Endothelial cell of hepatic sinusoid (primary cell): ENCODE data around the gene MRC2.

Source experiments
- in situ Hi-C: cut with HindIII; loops from 2 replicates; pipeline ENCODE4 v1.10.0; 2017; ENCODE audit warnings: low sequenced_read_pairs

The MRC2 gene

DNA sequence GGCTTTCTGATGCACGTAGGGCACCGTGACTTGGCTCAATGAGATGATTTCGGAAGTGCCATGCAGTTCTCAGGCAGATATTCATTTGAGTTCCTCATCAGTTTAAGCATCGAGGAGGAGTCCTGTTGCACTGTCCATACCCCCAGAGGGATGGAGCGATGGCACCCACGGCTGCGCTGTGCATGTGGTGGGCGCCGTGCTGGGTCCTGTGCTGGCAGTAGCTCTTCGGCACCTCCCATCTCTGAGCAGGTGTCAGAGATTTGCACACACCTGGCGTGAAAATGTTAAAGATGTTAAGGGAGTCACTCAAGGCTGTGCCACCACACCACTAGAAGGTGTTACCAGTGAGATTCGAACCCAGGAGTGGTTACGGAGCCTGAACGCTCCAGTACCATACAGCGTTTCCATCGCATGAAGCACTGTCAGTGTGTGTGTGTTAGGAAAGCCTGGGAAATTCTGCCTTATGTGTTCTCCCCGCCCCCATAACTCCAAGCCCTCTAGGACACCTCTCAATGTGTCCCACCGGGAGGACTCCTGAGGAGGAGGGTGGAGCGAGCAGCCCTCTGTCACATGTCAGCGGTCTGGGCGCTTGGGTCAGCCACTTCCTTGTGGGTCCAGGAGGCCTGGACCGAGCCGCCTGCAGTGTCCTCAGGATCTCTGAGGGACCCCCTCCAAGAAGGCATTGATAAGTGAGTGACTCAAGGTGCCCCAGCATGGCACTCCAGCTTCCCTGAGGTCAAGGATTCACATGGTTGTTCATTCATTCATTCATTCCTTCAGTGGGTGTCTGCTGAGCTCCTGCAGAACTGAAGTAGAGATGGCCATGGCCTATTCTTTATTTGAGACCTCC, 3.8 kb downstream of the MRC2 start:
- in situ Hi-C loops, result no loop called here

DNA sequence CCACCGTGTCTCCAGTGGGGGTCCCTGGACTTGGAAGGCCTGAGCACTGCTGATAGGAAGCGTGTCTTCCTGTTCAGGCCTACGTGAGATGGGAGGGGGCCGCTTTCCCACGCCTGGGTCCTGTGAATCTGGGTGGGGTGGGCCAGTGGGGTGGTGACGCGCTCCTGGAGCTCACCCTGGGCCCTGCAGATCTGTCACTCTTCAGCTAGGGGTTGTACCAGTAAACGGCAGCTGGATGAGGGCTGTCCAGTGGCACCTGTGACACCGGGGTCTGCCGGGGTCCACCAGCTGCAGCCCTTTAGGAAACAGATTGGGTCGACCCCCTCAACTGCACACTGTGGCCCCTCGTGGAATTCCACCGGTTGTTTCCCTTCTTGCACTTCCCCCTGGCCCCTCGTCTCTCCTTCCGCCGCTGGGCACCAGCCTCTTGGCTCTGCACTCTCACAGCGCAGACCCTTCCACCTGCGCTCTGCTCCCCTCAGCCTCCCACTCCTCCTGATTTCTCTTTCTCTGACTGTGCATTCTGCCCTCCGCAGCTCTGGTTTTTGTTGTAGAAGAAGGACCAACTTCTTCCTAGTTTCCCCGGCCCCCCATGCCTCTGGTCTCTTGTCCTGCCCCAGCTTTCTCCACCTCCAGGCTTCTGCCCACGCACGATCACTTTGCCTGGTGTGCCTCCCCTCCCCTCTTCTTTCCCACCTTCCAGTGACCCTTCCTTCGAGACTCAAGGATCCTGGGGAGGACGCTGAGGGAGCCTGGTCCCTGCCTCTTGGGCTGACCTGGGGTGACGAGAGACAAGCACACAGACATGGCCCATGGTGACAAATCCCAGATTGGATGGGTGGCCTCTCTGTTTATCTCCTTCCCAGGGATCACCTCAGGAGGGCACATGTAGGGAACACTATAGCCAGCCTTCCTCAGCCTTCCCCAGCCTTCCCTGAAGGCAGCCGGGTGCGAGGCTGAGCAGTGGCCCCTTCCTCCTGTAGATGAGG, 4.8 kb downstream of the MRC2 start:
- in situ Hi-C loops, result no loop called here

DNA sequence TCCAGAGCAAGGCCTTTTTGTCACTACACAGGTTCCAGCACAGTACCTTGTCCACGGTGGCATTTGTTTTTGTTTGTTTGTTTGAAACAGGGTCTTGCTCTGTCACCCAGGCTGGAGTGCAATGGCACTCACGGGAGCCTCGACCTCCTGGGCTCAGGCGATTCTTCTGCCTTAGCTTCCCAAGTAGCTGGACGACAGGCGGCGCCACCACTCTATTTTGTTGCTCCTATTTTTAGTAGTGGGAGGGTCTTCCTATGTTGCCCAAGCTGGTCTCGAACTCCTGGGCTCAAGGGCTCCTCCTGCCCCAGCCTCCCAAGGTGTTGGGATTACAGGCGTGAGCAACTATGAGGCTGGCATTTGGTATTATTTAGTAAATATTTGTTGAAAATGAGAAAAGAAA, 10.3 kb downstream of the MRC2 start:
- in situ Hi-C loops, result no loop called here

DNA sequence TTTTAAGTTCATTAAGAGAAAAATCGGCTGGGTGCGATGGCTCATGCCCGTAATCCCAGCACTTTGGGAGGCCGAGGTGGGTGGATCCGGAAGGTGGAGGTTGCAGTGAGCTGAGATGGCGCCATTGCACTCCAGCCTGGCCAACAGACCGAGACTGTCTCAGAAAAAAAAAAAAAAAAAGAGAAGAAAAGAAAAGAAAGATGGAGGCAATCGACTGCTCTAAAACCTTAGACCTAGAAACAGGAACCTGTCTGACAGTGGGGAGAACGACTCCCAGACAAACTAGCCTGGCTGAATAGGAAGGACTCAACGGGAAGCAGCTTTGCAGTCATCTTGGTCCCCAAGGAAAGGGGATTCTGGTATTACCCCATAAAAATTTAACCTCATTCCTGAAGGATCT, 13.7 kb downstream of the MRC2 start:
- in situ Hi-C loops, result no loop called here

DNA sequence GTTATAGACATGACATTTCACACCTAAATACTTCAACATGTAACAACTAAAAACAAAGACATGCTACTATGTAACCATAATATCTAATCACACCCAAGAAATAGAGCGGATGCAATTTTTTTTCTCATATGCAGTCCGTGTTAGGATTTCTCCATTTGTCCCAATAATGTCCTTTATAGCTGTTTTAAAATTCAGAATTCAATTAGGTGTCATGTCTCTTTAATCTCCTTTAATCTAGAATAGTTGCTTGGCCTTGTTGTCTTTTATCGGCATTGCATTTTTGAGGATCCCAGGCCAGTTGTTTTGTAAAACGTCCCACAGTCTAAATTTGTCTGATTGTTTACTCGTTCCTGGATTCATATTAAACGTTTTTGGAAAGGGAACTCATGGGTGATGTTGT, 14.5 kb downstream of the MRC2 start:
- in situ Hi-C loops, result no loop called here

DNA sequence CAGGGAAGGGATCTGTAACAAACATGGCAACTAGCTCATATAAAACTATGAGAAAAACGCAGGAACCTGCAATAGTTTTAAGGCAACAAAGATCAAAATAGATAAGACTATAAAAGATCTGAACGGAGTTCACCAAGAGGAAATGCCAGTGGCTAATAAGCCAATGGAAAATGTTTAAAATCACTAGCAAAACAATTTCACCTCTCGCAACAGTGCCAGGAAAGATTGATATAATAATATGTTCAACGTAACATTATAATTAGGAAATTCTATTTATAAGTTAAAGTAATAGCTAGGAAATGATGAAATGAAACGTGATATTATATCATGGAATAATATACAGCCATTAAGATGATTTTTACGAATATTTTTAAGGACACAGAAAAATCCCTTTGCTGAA, 16.0 kb downstream of the MRC2 start:
- in situ Hi-C loops, result no loop called here

DNA sequence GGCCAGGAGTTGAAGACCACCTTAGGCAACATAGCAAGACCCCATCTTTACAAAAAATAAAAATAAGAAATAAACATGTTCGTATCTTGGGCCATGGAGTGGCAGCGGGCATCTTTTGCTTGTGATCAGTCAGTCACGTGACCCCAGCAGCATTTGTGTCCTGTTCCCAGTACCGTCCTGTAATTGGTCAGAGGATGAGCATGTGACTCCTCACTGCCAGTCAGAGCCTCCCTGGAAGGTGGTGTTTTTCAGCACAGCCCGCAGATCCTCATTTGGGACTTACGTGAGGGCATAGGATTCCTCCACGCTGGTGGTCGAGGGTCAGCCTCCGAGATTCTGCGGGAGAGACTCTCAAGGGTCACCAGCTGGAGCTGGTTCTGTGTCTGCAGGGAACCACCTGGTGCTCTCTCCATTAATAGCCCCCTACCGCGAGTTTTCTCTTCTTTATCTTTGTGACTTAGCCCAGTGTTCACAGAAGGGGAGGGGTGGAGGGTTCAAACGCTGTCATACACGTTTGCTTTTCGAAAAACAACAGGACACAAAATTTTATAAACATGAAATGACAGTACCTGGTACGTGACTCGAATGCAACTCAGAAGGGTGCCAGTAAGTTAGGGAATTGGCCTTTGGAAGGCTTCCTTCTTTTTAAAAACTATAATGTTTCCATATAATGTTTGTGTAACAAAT, 17.2 kb downstream of the MRC2 start:
- in situ Hi-C loops, result no loop called here

DNA sequence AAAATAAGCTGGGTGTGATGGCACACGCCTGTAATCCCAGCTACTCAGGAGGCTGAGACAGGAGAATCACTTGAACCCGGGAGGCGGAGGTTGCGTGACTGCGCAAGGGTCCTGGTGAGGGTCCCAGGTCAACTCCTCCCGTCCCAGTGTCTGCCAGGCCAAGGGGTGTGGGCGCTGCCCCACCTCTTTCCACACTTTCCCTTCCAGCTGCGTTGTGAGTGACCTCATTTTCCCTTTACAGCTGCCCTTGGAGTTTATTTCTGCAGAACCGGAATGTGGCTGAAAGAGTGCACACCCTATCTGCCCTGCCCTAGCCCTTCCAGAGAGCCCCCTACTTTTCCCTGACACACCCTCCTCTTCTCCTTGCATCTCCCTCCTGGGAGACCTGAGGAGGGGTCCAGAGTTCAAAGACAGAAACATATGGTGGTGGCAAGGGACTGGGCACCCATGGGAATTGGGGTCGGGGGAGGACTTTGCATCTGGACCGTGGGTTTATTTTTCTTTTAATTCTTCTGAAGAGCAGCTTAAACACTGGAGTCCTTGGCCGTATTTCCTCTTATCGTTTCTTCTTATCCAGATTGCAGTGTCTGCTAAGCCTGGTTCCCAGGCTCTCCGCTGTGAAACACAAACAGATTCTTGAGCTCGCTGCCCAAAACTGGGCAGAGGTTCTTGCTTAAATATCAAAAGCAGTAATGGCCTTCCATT, 20.9 kb downstream of the MRC2 start:
- in situ Hi-C loops, result no loop called here

DNA sequence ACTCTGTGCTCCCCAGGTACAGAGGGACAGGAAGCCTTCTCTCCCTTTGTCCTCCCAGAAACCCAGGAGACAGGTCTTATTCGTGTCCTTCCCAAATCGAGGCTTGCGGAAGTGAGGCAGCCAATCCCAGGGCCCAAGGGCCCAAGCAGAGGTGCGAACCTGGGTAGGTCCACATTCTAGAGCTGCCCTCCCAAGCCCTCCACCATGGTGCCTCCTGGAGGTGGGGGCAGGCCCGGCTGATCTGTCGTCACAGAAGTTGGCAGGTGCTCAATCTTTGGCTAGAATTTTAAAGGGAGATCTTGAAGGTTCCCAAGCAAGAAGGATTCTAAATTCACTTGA, 21.5 kb downstream of the MRC2 start:
- in situ Hi-C loops, result no loop called here

DNA sequence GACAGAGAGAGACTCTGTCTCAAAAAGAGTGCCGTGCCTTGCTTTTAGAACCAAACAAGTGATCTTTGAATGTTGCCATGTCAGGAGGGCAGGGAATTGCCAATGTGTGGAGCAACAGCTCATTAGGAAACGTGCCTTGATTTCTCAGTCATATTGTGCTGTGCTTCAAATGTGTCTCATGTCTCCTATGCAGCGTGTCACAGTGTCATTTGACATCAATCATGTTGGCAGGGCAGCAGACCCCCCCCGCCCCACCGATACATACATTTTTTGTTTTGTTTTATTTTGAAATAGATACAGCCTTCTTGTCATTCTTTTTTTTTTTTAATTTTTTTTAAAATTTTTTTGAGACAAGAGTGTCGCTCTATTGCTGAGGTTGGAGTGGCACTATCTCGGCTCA, 22.1 kb downstream of the MRC2 start:
- in situ Hi-C loops, result no loop called here

DNA sequence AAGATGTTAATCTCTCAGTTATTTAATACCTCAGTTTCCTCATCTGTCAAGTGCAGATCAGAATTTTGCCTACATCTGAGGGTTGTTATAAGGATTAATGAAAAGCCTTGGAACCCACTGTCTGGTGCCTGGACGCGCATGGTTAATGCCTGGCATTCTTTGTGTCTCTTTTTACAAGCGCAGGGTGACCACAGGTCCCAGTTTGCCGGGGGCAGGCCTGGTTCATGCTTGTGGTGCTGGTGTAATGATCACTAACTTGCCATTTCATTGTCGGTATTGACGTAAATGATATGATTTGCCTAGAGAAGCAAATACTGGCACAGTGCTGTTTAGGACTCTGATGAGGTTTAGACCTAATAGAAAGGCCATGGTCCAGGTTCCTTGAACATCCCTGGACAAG, 23.1 kb downstream of the MRC2 start:
- in situ Hi-C loops, result no loop called here

DNA sequence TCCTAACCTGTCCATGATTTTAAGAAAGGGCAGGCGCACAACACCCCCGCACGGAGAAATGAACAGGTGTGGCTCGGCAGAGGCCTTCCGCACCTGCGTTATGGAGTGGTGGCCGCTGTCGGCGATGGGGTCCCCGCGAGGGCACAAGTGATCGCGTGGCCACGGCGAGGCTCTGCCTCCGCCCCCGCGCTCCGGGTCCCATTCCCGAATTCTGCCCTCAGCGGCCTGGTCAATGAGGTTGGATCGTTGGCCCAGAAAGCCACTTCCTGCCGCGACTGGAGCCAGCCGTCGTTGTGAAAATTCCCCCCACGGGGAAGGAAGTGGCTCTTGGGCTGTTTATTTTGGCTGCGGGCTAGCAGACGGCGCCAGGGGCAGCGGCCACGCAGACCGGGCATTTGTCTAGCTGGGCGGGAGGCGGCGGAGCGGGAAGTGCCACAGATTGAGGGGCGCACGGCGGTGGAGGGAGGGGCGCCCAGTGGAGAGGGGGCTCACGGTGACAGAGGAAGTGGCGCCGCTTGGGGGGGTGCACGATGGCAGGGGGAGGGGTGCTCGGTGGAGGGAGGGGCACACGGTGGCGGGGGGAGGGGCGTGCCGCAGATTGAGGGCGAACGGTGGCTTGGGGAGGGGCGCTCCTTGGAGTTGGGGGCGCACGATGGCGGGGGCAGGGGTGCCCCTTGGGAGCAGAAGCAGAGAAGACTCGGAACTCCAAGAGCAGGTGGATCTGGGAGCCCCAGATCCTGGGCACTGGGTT, 25.0 kb downstream of the MRC2 start:
- in situ Hi-C loops, result no loop called here

DNA sequence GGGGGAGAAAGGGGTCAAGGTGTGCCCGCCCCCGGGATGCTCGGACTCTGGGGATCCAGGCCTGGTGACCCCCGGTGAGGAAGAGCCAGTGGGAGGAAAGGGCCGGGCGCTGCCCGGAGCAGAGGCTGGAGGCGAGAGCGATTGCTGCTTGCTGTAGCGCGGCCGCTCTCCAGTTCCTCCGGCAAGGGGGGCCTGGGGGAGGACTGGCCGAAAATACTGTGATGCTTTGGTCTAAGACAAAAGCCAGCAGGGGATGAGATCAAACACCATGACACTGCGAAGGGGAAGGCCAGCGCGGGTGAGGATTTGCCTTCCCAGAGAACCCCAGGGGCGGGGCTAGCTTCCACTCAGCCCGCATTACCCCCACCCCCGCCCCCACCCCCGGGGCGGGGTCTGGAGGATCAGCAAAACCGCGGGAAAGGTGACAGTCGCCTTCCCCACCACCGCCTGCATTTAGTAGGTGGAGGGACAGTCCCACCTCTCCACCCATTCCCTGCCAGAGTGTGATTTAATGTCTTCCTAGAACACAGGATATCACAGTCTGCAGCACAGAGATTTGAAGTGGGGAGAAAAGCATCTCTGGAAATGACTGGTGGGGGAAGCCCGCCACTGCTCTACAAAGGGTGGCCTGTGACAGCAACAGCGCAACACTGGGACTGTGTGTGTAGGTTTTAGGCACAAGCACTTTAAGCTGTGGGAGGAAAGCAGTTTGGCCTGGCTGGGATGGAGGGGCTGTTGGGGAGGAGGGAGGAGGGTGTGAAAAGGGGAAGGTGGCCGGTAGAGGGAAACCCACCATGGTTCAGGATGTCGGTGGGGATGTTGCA, 25.7 kb downstream of the MRC2 start:
- in situ Hi-C loops, result no loop called here

DNA sequence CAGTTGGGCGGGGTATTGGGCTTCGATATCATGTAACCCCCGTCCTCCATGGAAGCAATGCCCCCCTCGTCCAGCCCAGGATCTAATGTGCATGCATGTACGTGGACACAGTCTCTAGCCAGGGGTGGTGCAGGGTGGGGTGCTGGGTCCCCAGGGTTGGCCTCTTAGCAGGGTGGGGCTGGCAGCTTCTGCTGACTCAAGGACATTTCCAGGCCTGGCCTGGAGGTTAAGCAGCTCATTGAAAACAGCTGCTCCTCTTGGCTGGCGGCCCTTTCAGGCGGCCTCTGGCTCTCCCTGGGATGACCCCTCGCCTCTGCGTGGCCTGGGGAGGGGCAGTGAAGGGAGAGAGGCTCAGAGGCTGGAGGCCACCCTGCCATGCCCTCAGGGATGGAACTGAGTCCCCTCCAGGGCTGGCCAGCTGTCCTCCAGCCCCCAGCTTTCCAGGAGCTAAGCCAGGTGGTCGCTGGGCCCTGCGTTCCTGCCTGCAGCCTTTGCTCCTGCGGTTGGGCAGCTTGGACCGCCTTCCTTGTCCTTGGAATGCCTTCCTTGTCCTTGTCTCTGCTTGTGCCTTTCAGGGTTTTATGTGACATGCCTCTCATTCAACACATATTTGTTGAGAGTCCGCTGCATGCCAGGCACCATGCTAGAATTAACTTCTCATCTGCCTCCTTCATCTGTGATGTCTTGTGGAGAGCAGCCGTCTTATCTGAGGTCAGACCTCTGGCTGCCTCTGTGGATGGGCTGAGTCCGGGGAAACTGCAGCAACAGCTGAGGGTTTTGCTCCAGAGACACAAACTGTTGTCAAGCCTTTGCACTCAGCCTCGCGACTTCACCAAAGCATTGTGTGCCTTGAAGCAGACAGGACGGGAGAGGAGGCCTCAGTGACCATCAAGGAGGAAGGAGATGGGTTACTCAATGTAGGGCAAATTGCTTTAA, 26.6 kb downstream of the MRC2 start:
- in situ Hi-C loops, result no loop called here

DNA sequence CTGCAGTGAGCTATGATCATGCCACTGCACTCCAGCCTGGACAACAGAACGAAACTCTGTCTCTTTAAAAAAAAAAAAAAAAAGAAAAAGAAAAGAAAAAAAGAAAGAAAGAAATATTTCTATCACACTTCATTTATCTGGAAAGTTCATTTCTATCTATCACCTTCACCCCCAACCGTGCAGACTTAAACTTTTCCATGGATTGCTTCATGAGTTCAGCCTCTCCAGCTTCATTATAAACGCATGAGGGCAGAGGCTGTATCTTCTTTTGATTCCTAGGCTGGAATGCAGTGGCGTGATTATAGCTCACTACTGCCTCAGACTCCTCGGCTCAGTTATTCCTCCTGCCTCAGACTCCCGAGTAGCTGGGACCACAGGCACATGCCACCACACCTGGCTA, 28.2 kb downstream of the MRC2 start:
- in situ Hi-C loops, result loop anchor here (5.0 kb wide), 1 partner anchor 48 kb away; no protein-coding TSS in a partner anchor

DNA sequence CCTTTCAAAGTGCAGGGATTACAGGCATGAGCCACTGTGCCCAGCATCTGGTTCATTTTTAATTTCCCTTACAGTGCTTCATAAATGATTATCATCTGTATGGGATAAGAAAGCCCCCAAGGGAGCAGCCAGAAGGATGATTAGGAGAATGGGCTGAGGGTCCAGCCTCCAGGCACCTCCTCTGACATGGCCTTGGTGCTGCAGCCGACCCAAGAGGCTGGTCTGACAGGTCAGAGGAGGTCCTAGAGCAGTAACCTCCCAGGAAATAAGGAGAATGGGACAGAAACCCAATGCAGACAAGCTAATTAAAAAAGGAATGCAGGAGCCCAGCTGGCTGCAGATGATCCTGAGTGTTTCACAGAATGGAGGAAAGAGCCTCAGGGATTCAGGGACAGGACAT, 29.0 kb downstream of the MRC2 start:
- in situ Hi-C loops, result loop anchor here (5.0 kb wide), 1 partner anchor 49 kb away; no protein-coding TSS in a partner anchor

DNA sequence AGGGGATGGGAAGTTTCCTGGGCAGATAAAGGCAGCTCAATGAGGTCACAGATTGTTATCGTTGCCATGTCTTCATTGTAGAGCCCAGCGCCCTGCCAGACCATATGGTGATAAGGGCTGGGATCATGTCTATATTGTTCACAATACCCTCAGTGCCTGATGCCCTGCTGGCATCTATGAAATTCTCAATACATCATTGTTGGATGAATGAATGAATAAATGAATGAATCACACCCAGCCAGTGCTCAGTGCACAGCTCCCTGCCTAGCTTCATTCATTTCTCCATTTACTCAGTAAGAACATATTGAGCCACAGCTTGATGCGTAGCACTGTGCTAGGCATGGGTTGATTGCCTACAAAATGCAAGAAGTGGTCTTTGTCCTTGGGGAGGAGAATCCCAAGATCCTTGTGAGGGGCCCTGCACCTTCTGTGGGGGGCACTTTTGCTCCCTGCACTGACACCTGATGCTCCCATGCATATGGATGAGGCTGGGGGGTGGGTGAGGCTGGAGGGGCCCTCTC, 29.7 kb downstream of the MRC2 start:
- in situ Hi-C loops, result loop anchor here (5.0 kb wide), 1 partner anchor 50 kb away; no protein-coding TSS in a partner anchor

DNA sequence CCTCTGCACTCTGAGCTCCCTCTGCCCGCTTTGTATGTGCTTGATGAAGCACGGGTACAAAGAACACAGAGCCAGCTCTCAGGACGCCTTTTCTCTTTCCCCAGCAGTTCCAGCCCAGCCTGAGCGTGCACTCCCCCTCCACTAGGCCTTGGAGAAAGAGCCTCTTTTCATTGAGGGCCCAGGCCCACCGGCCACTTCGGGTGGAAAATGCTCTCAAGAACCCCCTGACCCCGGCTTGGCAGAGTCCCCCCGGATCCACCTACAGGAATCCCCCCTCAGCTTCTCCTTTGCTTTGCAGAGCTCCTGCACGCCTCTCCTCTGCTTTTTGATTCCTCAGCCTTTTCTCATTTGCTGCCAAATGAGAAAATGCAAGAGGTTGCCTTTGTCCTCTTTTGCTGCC, 30.2 kb downstream of the MRC2 start:
- in situ Hi-C loops, result loop anchor here (5.0 kb wide), 1 partner anchor 50 kb away; no protein-coding TSS in a partner anchor
